GM21786 (cell line): ENCODE measurements around the gene DOCK3.

Source experiments
- ATAC-seq: cut with Tn5 transposase; IDR thresholded peaks from one replicate; pipeline ENCODE4 v1.9.1; 2021; ENCODE audit not compliant: unreplicated experiment

The DOCK3 gene

DNA sequence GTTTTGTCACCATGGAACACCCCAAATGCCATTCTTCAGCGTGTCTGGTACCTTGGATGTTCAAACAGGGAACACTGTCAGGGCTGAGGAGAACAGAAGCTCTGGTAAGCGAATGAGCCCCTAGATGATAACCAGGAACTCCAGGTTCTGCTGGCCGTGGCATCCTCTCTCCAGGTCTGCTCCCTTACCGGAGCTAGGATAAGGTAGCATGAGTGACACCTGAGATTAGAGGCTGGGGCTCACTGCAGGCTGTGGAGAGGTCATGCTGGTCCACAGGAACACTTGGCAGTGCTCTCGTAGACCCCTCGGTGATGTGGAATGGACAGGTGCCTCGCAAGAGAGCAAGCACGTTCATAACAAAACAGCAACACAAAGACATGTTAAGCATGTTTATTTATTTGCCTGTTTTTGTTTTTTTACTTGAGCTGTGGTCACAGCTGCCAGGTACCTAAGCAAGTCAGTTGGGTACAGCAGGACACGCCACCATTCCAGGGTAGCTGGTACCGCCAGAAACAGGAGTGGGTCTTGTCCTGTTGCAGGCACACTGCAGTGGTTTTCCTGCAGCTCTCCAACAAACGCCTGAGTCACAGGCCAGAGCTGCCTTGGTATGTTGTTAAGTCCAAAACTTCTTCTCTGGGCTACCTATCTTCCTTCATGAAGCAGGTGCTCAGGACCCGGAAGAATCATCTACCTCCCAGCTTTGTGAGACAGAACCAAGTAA is 720.9 kb downstream of the DOCK3 start:
- no peak for ATAC-seq

DNA sequence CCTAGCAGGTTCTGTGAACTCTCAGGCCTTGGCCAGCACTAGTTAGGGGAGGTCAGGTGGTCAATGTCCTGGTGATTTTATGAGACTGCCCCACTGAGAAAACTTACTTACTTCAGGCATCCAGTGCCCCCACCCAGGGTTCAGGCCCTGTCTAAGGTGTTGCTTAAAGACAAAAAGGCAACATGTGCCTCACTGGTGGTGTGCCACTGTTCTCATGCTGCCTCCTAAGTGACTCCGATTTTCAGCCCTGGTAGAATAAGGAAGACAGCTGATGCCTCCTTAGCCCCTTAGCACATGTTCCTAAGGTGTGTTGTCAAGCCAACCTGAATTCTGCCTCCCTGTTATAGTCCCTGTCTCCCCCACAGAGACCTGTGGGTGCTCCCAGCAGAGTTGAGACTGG is 721.7 kb downstream of the DOCK3 start:
- ATAC-seq = no peak

DNA sequence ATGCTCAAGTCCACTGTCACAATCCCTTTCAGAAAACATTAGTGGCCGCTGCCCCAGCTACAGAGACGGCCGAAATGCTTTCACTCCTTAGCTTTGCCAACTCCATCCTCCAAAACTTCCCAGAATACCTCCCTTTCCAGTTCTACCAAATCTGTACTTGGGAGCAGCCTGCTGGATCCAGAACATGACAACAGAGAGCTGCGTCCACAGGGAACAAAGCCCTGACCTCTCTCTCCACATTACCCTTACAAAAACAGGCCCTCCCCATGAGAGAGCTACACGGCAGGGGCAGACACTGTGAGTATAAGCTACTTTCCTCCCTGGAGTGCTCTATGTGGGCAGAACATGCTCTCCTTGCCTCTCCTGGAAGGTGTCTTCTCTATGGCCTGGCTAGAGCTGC is 722.7 kb downstream of the DOCK3 start:
- ATAC-seq = no peak

DNA sequence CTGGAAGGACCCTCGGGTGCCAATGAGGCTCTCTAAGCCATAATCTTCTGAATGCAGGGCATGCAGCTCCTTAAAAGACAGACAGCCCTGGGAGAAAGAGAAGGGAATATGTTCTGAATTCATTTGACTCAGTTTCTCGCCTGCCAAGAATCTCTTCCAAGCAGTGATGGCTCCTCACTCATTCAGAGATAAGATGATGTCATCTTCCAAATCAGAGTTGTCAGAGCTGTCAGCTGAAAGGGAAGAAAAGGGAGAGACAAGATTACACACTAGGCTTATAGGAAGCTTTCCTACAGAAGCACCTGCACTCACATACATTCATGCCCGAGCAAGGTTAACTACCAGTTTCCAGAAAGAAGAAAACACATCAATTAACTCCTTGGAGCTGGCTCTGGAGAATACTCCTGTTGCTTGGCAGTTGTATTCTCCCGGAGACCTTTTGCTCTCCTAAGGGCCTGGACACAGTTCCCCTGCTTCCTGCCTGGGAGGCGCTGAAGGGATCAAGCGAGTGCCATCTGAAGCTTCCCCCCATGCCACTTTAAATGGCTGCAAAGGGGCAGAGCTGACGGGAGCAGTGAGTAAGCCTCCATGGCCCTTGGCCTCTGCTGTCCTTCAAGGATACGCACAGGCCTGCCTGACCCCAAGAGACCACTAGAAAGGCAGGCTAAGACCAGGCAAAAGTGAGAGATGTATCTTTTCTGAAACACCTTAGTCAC is 724.0 kb downstream of the DOCK3 start:
- no peak for ATAC-seq

DNA sequence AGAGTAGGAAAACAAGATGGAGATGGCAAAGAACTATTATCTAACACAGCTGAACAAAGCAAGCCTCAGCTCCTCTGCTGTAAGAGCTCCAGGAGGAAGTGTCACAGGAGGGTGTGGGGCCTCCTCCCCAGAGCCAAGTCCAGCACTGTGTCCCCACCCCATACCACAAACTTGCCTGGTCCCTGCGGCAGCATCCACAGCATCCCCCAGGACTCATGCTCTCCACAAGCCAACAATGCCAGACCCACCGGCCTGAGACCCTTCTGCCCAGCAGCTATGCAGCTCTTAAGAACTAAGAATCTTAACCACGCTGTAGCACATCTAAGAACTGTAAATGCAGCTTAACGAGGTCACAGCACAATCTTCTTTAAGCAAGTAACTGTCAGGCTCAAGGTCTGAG is 725.4 kb downstream of the DOCK3 start:
- ATAC-seq = no peak

DNA sequence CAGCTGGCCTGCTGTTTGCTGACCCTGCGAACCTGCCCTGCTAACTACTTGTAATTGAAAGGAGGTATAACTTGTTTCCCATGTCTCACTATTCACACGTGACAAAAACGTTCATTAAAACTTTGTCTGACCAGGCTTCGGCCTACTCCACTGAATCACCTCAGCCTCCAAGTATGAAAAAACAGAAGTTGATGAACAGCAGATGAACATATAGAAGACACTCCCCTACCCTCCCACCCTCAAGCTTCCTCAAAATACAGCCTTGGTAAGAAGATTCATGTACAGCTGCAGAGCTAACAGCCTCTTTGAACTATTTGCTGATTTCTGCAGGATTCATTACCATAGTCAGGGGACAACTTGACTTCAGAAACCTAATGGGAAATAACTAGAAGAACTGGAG is 727.0 kb downstream of the DOCK3 start:
- no peak for ATAC-seq

DNA sequence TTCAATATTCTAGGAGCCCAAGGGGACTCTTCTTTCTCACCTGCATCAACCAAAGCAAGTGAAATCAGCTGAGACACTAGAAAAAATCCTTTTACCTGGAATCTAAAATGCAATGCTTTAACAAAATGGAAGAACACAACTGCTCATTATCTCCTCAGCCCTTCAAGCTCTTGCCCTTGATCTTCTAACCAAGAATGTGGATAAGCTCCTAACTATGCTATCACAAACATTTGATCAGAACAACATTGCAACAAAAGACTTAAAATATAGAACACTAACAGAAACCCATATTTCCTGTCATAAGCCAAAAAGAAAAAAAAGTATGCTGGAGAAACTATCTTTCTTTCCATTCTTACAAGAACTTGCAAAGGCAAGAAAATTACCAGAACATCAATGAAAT is 728.9 kb downstream of the DOCK3 start:
- no peak for ATAC-seq

DNA sequence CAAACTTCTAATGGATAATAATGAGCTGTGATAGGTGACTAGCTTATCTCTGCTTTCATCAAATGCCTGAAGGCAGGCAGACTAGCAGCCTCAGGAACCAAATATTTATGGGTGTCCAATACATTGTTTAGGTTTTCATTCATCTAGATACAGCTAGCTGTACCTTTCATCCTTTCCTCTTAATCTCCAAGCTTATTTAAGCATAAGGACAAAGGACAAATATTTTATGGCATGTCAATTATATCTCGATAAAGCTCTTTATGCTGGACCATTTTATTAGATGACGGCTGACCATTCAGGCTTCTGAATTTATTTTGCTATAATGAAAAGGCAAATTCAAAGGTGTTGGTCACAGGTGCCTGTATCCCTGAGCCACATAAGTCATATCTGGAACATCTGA is 733.3 kb downstream of the DOCK3 start:
- ATAC-seq = no peak

- ATAC-seq = no peak
These were observed 734.1 kb downstream of the DOCK3 start for GRCh38 chr3:51408813-51409212.

- no peak for ATAC-seq
These were observed 747.5 kb downstream of the DOCK3 start for GRCh38 chr3:51422211-51422610.

GRCh38 chr3:51426921-51427320 is 752.2 kb downstream of the DOCK3 start:
- no peak for ATAC-seq

DNA sequence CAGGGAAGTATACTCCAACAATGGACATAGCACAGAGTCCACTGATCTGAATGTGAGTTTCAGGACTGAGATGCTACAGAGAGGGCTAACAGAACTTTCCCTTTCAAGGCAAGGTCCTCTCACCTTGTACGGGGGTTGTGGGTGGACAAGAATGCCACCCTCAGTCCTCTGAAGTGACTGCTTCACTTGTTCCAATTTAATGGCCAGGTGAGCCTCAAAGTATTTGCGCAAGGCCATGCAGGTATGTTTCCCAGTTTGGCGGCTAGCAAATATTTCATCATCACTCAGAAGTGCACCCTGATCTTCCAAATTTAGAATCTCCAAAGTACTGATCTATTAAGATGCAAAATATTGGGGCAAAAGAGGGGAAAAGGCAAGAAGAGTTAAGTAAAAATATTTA is 754.4 kb downstream of the DOCK3 start:
- ATAC-seq = no peak
